Skeletal muscle tissue (tissue), 4 donors: Measurements from ENCODE around the gene TTC34. TPM values are rescaled to one million over a fixed set of nuclear protein-coding genes. Genes with fewer than 3 reads are reported as not detected.
"Not testable (repeated sequence)": the region's sequence is repeated elsewhere in the genome, so short reads cannot be mapped to it uniquely, and the experiment has no call there.

Experiments
- H3K27ac ChIP-seq: one replicate; pipeline ENCODE4 v1.7.0; 2013; ENCODE audit warnings: mild to moderate bottlenecking, low read depth, low read length, inconsistent platforms
- H3K27me3 ChIP-seq, 3 donors: one replicate each; pipeline ENCODE4 v1.7.0; 2013; ENCODE audit warnings: low read length in 3 of 3; ENCODE audit not compliant: control insufficient read depth in 3 of 3, insufficient read depth in 3 of 3
- H3K36me3 ChIP-seq, 3 donors: one replicate each; pipeline ENCODE4 v1.7.0; 2013; ENCODE audit warnings: low read length in 3 of 3; ENCODE audit not compliant: control insufficient read depth in 3 of 3, insufficient read depth in 3 of 3
- H3K4me1 ChIP-seq, 3 donors: one replicate each; pipeline ENCODE4 v1.7.0; 2013; ENCODE audit warnings: low read length in 3 of 3, mild to moderate bottlenecking in 3 of 3; ENCODE audit not compliant: control insufficient read depth in 3 of 3, insufficient read depth in 3 of 3
- H3K4me3 ChIP-seq, 3 donors: one replicate each; pipeline ENCODE4 v1.7.0; 2013; ENCODE audit warnings: low read length in 3 of 3
- H3K9ac ChIP-seq, 3 donors: one replicate each; pipeline ENCODE4 v1.7.0; 2013; ENCODE audit warnings: low read length in 3 of 3, mild to moderate bottlenecking in 3 of 3, moderate library complexity in 2 of 3, low read depth in 1 of 3
- H3K9me3 ChIP-seq, 3 donors: one replicate each; pipeline ENCODE4 v1.7.0; 2013; ENCODE audit warnings: low read length in 3 of 3; ENCODE audit not compliant: control insufficient read depth in 3 of 3
- total RNA-seq: library from RNA; depleted of rRNA; stranded (reverse); fragments of >200 nt; gene quantifications from one replicate; pipeline ENCODE4 v1.2.3, GENCODE V29; 2014
- donor health status: Osteomylitis.

The TTC34 gene
- total RNA-seq, 1 donor from 2014 or later: under 0.01 TPM

- H3K27ac ChIP-seq, H3K9me3 ChIP-seq, H3K27me3 ChIP-seq: not testable (repeated sequence)
Measured at GRCh38 chr1:2683321-2683741, 118.2 kb downstream of the TTC34 start.

GRCh38 chr1:2682879-2683278 is 118.6 kb downstream of the TTC34 start:
- not testable (repeated sequence) for H3K4me3 ChIP-seq, H3K27me3 ChIP-seq, H3K27ac ChIP-seq, H3K9me3 ChIP-seq, H3K9ac ChIP-seq, H3K4me1 ChIP-seq, H3K36me3 ChIP-seq

More at GRCh38 chr1:2683321-2683741, 118.2 kb downstream of the TTC34 start:
- H3K9ac ChIP-seq, H3K36me3 ChIP-seq, H3K4me3 ChIP-seq, H3K4me1 ChIP-seq: not testable (repeated sequence)

GRCh38 chr1:2676726-2677125 is 124.8 kb downstream of the TTC34 start:
- not testable (repeated sequence) for H3K36me3 ChIP-seq, H3K27me3 ChIP-seq, H3K9ac ChIP-seq, H3K4me1 ChIP-seq, H3K9me3 ChIP-seq, H3K27ac ChIP-seq, H3K4me3 ChIP-seq

GRCh38 chr1:2671656-2672055 is 129.8 kb downstream of the TTC34 start:
- H3K9ac ChIP-seq, H3K27ac ChIP-seq, H3K4me3 ChIP-seq, H3K4me1 ChIP-seq, H3K36me3 ChIP-seq, H3K27me3 ChIP-seq, H3K9me3 ChIP-seq: not testable (repeated sequence)

GRCh38 chr1:2659806-2660205 is 141.7 kb downstream of the TTC34 start:
- not testable (repeated sequence) for H3K27me3 ChIP-seq, H3K9ac ChIP-seq, H3K27ac ChIP-seq, H3K9me3 ChIP-seq, H3K4me3 ChIP-seq, H3K36me3 ChIP-seq, H3K4me1 ChIP-seq

- not testable (repeated sequence) for H3K4me3 ChIP-seq, H3K36me3 ChIP-seq, H3K9ac ChIP-seq, H3K4me1 ChIP-seq, H3K27ac ChIP-seq
- H3K27me3 ChIP-seq: peaks cover 16 to 27% (median 26%) of the 10 kb centered on the region in 3 donors
- H3K9me3 ChIP-seq: peaks cover 0 to 24% (median 9%) of the 10 kb centered on the region in 3 donors
Measured at GRCh38 chr1:2657909-2658308, 143.6 kb downstream of the TTC34 start.

GRCh38 chr1:2657124-2657523 is 144.4 kb downstream of the TTC34 start:
- not testable (repeated sequence) for H3K4me3 ChIP-seq, H3K27ac ChIP-seq, H3K9ac ChIP-seq, H3K4me1 ChIP-seq, H3K36me3 ChIP-seq
- H3K27me3 ChIP-seq: peaks cover 20 to 34% (median 32%) of the 10 kb centered on the region in 3 donors
- peaks cover 0 to 24% (median 9%) of the 10 kb centered on the region in 3 donors for H3K9me3 ChIP-seq

- not testable (repeated sequence) for H3K36me3 ChIP-seq, H3K4me1 ChIP-seq, H3K27ac ChIP-seq, H3K9ac ChIP-seq
- Histone ChIP-seq H3K27me3 (peaks cover 26 to 46% (median 39%) of the 10 kb centered on the region in 3 donors), H3K9me3 (peaks cover 0 to 25% (median 9%) of the 10 kb centered on the region in 3 donors), H3K4me3 (peak overlapping the region in 1 of 3 donors; percentile 13)
Measured at GRCh38 chr1:2655598-2656434, 145.7 kb downstream of the TTC34 start.

GRCh38 chr1:2654443-2654948 is 147.0 kb downstream of the TTC34 start:
- Histone ChIP-seq H3K4me3 (peak overlapping the region in 1 of 3 donors; percentile 4), H3K9me3 (peaks cover 0 to 25% (median 9%) of the 10 kb centered on the region in 3 donors), H3K27me3 (peaks cover 28 to 53% (median 39%) of the 10 kb centered on the region in 3 donors)
- not testable (repeated sequence) for H3K4me1 ChIP-seq, H3K36me3 ChIP-seq, H3K9ac ChIP-seq, H3K27ac ChIP-seq

GRCh38 chr1:2653741-2654442 is 147.6 kb downstream of the TTC34 start:
- not testable (repeated sequence) for H3K36me3 ChIP-seq, H3K9ac ChIP-seq, H3K4me1 ChIP-seq, H3K27ac ChIP-seq
- Histone ChIP-seq H3K27me3 (peaks cover 28 to 53% (median 39%) of the 10 kb centered on the region in 3 donors), H3K4me3 (peak overlapping the region in 2 of 3 donors; percentile 4 to 49), H3K9me3 (peaks cover 0 to 25% (median 9%) of the 10 kb centered on the region in 3 donors)
